ACHN (cell line): ENCODE data around the gene SUN3.

Experiments used
- DNase-seq: peaks from one replicate; pipeline ENCODE4 v3.0.0-alpha.2; 2015
- in situ Hi-C: cut with HindIII; loops from 2 replicates; pipeline ENCODE4 v1.10.0; 2017; ENCODE audit warnings: low sequenced_read_pairs, low pct_ligation_motif_present, low pct_unique_long_range_greater_than_20kb

The SUN3 gene, protein sequence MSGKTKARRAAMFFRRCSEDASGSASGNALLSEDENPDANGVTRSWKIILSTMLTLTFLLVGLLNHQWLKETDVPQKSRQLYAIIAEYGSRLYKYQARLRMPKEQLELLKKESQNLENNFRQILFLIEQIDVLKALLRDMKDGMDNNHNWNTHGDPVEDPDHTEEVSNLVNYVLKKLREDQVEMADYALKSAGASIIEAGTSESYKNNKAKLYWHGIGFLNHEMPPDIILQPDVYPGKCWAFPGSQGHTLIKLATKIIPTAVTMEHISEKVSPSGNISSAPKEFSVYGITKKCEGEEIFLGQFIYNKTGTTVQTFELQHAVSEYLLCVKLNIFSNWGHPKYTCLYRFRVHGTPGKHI

DNA sequence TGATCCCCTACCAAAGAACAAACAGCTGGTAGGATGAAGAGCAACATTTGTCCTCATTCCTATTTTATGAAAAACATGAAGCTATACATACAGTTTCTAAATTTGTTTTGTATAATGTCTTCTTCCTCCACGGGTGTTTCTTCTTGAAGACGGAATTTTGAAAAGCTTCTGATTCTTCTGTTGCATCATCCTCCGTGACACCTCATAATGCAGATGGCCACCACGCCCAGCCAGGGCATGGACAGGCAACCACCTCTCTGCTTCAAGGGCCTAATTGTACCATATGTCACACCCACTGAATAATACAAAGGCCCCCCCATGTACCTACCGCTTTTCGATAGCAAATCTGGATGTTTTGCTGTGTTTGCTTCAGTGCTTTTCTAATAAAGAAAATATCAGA, at the start of gene SUN3:
SUN3 (minus strand) TSS at position 170 of the 400 bp plus-strand sequence; CDS start at position 1, 169 bp downstream.
- DNase-seq = no peak
- in situ Hi-C loops = no loop called here

- no peak for DNase-seq
- in situ Hi-C loops = loop anchor here (25.0 kb wide), 1 partner anchor 91 kb away; the partner anchor contains the start of gene HUS1
Measured at GRCh38 chr7:48078470-48078869, 49.6 kb upstream of the SUN3 start.

DNA sequence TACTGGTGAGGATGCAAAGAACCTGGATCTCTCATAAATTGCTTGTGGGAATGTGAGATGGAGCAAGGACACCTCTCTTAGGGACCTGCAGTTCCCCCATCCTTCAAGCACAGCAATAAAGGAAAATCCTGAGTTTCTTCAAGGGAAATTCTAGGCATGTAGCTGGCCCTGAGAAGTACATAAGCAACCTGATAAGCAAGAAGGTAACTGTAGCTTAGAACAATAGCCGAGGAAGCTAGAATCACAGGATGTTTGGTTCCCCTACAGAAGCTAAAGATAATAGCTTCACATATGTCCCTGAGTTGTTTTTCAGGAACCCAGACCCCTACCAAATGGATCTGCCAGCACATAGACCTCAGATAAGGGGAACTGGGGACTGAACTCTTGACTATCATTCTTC, 48.5 kb upstream of the SUN3 start:
- in situ Hi-C loops = loop anchor here (25.0 kb wide), 1 partner anchor 90 kb away; the partner anchor contains the start of gene HUS1
- no peak for DNase-seq

DNA sequence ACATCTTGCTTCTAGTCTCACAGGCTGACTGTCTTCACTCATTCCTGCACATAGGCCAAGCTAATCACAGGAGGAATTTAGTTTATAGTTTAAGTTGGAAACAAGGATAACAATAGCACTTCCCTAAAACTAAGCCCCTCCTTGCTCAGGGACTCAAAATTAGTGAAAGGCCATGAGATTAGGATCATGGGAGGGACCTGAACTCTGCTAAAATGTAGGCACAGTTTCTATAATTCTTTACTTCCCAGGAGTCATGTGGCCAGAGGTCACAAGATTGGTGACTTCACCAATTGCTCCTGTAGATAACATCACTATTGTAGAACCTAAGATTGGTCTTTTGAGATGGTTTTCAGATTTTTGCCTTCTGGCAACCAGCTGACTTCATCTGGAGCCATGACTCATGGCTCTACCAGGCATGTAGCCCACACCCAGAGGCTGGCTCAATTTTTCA, 45.3 kb upstream of the SUN3 start:
- no peak for DNase-seq
- in situ Hi-C loops = no loop called here

- no peak for DNase-seq
- in situ Hi-C loops = no loop called here
Measured at GRCh38 chr7:48067475-48067874, 38.6 kb upstream of the SUN3 start.

DNA sequence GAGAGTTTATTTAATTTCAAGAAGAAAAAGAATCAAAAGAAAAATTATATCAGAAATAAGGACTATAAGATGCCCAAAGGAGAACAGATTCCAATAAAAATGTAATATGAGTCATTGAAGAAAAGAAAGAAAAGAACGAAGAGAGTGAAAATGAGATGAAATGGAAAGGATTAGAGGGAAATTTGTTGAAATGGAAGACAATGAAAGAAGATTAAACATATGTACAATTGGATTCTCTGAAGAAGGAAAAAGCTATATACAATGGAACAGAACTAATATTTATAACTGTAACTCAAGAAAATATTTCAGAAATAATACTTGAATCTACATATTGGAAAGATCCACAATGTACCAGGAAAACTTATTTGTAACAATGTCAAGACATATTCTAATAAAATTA, 35.1 kb upstream of the SUN3 start:
- no peak for DNase-seq
- in situ Hi-C loops = no loop called here

DNA sequence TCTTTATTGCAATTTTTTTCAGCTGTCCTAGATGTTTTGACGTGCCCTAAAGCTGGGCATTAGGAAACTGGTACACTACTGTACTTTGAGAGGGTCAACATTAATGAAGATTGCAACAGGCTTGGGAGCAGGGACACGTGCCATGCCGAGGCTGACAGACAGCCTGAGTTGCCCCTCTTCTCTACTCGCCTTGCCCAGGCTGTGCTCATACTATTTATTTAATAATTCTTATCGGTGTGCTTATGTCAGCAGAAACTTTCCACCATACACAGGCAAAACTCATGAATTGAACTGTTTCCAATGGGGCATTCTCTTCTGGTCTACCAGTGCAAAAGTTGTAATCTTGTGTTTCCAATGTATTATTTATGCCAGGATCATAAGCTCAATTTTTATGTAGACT, 30.8 kb upstream of the SUN3 start:
- no peak for DNase-seq
- in situ Hi-C loops = no loop called here

DNA sequence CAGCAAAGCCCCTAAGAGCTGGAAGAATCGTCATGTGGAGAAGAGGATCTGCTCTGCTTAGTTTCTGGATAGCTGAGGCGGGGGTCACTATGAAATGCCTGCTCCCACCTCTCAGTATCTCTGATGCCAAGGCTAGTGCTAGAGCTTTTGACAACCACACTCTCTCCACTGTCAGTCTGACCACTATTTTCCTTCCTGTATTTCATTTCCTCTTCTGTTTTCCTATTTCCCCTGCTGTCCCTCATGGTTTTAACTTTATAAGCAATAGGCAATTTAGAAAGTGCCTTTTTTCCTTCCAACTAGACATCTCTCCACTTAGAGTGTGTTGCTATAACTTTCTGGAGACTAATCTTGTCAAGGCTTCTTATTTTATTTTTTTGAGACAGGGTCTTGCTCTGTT, 30.1 kb upstream of the SUN3 start:
- in situ Hi-C loops = no loop called here
- no peak for DNase-seq

DNA sequence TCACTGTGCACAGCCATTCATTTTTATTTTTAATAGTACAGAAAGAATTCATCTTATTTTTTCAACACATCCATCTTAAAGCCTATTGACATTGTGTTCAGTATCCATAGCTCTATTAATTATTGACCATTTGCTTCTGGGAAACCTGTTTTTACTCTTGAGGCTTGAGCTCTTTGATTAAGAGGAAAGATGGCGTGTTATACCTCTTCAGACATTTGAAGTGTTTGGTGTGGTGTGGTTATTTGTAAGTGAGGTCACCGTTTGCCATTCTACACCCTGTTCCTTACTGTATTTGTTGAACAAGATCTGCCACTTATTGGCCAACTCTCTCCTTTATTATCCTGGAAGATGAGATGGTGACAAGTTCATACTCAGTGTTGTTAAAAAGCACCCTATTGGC, 24.8 kb upstream of the SUN3 start:
- no peak for DNase-seq

DNA sequence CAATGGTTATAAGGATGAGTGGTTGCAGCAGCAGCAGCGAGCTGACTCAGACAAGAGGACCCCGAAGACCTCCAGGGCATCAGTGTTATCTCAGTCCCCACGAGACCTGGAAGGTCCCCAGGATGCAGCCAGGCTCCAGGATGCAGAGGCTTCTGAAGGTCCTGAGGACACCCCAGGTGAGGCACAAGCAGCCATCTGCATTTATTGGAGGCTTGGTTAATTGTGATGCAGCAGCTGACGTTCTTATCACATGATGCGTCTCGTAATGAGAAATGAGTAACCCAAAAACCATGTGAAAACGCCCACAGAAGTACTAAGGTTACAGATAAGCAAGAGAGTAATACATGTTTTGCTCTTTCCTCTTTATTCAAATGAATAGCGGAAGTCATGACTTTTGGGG, 23.8 kb upstream of the SUN3 start:
- in situ Hi-C loops = no loop called here
- DNase-seq = peak; percentile 63

More for the DNA sequence above, 24.8 kb upstream of the SUN3 start:
- in situ Hi-C loops = no loop called here

GRCh38 chr7:48049850-48050249, 20.9 kb upstream of the SUN3 start:
- in situ Hi-C loops = no loop called here
- no peak for DNase-seq

- no peak for DNase-seq
Measured at GRCh38 chr7:48048113-48048512, 19.2 kb upstream of the SUN3 start.

DNA sequence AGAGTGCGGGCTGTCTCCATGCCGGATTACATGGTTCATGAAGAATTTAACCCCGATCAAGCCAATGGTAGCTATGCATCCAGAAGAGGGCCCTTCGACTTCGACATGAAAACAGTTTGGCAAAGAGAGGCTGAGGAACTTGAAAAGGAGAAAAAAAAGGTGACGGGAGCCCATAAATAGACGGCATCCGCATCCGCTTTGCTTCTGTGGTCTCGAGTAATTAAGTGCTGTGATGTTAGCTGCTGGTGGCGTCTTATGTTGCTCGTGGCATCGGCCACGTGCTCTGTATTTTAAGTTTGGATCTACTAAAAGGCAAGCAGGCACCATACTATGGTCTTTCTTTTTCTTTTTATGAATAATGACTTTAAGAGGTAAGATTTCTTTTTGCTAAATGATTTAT, 17.6 kb upstream of the SUN3 start:
- in situ Hi-C loops = no loop called here
- no peak for DNase-seq

More at GRCh38 chr7:48048113-48048512, 19.2 kb upstream of the SUN3 start:
- in situ Hi-C loops = no loop called here

DNA sequence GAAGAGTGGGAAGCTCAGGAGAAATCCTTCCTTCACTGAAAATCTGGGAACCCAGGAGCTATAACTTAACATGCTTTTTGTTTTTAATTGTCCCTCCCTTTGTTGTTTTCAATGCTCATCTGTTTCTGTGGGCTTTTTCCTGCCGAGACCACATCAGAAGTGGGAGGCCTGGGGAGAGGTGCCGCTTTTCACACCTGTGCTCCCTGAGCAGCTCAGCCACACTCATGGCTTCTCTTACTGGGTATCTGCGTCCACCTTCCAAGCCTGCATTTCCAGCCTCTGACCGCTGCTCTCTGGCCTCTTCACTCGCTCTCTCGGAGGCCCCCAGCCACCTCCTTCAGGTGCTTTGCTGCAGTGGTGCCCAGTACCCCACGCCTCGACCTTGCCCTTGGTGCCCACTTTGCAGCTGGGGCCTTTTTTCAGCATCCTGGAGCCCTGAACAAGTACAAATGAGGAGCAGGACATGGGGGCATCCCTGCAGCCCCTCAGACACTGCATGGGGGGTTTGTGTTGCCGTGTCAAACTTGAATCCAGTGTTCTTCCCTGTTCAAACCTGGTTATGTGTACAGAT, 16.4 kb upstream of the SUN3 start:
- DNase-seq = no peak
- in situ Hi-C loops = no loop called here

- no peak for DNase-seq
- in situ Hi-C loops = no loop called here
Measured at GRCh38 chr7:48042636-48043035, 13.7 kb upstream of the SUN3 start.

GRCh38 chr7:48042216-48042615, 13.3 kb upstream of the SUN3 start:
- in situ Hi-C loops = no loop called here
- DNase-seq = no peak

- in situ Hi-C loops = no loop called here
- DNase-seq = no peak
Measured at GRCh38 chr7:48041653-48041970, 12.7 kb upstream of the SUN3 start.

- in situ Hi-C loops = no loop called here
- DNase-seq = no peak
Measured at GRCh38 chr7:48040944-48041652, 12.2 kb upstream of the SUN3 start.

GRCh38 chr7:48038815-48039506, 10.1 kb upstream of the SUN3 start:
- no peak for DNase-seq
- in situ Hi-C loops = no loop called here
